NCI-H510A treated with DMSO at 0.1 percent for 48 hours (cell line): ENCODE results near the gene BRD3OS.

Experiments
- DNase-seq: peaks from one replicate; lab custom pipeline; 2025; lab: John Stamatoyannopoulos, UW

BRD3OS gene

DNA sequence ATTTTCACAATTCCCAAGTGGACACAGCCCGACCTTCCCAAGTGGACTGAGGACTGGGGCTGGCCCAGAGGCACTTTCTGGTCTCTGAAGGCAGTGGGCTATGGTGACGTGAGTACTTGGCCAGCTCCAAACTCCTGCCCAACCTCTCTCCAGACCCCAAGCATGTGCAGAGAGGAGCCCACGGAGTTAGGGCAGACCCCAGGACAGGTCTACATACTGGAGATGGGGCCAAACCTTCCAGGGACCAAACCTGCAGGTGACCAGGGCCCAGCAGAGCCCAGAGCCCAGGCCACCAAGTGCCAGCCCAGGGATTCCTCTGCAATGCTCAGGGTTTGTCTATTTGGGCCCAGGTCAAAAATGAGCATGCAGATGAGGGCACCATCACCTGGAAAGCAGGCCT, 27.2 kb downstream of the BRD3OS start:
- DNase-seq, result no peak

DNA sequence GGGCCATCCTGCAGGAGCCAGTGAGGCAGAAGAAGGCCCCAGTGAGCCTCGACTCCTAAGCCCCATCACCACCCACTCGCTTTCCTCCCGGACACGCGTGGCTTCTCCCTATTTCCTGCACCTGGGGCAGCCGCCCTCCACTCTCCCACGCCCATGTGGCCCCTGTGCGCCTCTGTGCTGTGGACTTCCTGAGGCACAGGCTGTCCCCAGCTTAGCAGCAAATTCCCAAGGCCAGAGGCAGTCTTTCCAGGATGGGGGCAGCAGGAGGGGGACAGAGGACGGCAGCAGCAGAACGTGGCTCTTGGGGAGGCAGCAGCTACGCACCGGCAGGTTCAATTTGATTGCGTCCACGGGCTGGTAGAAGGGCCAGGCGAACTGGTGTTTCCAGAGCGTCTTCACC, 27.7 kb downstream of the BRD3OS start:
- DNase-seq, result no peak

DNA sequence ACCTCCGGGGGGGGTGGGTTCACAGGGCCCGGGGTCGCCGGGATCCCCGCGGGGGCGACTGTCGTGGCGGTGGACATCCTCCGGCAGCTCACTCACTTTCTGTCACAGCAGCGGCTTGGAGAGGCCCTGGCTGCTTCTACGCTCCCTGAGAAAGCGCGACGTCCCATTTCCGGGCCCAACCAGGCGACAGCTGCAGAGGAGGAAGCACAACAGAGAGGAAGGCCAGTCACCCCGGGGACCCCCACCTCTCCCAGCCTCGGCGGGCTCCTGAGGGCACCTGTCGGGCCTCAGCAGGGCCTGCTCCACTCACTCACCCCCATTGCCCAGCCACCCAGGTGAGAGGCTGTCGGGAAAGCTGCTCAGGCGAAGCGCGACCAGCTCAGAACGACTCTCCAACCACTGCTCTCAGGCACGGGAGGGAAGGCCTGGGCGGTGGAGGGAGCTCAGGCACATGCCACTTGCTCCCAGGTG, 28.2 kb downstream of the BRD3OS start:
- DNase-seq, result no peak

DNA sequence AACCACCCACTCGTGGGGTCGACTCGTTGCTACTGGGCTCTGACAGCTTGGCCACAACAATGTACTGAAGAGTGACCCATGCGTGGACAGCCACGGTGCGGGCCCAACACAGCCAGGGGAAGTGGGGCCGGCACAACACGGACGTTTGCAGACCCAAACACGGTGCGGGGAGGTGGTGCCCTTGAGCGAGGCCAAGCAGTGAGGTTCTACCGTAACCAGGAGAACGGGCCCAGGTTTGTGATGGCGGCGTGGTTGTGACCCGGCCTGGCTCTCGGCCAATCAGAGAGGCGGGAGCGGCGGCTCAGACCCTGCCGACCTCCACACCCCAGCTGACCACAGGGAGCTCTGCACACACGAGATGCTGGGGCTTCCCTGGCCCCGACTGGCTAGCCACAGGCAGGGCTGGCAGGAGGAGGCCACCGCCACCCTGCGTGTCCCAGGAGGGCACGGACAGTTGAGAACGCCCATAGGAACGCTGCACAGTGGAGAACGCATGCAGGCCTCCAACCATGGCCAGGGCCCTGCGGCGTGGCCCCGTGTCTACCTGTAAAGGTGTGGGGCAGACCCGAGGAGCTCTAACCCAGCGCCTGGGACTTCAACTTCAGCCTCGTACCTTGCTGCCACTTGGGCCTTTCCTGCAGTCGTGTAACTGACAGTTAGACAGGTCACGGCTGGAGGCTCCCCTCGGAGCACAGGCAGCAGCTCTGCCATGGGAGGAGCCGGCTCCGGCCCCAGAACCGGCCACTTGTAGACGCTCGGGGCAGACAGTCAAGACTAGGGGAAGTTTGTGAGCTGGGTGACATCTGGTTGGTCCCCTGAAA, 28.9 kb downstream of the BRD3OS start:
- no peak for DNase-seq

DNA sequence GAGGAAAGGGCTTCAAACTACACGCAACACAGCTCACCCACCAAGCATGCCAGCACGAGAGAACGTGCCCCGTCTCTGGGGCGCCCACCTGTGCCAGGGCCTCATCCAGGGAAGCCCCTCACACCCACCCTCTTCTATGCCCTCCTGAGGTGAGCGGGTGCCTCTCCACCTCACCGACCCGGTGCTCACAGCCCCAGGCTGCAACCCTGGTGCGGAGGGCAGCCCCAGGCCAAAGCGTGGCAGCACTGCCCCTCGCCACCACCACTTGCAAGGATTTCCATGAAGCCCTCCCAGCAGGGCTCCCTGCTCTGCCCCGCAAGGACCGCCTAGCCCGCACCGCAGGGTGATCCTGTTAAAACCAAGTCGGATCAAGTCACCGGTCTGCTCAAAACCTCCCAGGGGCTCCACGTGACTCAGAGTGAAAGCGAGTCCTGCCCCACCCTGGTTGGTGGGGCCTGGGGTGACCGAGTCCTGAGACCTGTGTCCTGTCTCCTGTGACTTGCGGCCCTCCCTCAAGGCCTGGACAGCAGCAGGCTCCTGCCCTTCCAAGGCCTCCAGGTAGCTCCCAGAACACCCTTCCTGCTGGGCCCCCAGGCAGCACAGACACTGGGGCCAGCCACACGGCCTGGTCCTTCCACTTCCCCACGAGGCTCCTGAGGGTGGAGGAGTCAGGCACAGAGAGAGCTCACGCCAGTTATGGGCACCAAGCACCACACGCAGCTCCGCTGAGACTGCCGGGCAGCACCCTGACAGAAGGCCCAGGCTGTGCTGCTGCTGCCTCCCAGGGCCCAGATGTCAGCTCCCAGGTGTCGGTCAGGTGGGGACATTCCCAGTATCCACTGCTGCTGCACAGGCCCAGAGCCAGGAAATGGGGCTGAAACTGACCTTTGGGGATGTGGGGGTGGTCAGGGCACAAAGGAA, 29.9 kb downstream of the BRD3OS start:
- DNase-seq, result no peak

DNA sequence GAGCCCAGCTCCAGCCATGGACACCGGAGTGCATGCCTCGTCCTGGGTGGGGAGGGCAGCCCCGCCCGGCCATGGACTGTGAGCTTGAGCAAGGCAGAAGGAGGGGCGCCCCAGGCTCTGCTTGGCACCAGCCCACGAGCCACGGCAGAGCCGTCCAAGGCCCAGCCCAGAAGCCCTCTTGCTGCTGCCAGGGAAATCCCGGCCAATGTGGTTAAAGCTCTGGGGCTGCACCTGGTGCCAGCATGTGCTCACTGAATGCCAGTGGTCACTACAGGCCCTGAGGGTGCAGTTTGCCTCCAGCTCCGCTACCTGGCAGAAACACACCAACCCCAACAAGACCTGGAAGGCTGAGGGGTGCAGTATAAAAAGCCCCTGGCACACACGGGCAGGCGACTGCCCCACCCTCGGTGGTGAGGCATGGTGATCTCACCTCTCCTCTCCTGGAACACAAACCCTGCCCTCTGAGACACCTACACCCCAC, 30.7 kb downstream of the BRD3OS start:
- no peak for DNase-seq

DNA sequence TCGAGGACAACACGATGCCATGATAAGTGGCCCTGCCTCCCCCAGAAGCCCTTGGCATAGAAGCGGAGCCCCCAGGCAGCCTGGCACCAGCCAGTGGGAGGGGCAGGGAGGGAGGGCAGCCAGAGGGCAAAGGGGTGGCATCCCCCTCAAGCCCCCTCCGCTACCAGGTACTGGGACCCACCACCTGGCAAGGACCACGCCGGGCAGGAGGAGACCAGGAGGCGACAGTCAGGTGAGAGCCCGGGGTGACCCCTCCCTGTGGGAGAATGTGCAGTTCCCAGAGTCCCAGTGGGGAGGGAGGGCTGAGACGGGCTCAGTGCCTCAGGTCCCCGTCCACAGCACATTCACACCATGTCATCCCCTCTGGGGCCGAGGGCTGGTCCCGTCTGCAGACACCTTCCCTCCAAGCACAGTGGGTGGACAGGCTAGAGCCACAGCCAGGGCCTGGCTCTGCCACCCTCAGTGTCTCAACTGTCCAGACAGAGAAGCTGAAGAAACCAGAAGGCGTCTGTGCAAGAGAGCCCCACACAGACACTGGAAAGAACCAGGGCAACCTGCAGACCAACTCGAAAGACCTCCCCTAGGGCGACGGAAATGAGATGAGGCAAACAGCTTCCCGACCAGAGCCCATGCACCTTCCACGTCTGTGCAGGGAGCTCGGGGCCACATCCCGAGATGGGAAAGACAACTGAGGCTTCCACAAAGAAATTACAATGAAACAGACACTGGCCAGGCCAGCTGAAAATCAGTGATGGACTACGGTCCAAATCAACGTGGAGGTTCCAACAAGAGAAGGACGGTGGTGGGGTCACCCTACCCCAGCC, 31.4 kb downstream of the BRD3OS start:
- DNase-seq, result no peak

DNA sequence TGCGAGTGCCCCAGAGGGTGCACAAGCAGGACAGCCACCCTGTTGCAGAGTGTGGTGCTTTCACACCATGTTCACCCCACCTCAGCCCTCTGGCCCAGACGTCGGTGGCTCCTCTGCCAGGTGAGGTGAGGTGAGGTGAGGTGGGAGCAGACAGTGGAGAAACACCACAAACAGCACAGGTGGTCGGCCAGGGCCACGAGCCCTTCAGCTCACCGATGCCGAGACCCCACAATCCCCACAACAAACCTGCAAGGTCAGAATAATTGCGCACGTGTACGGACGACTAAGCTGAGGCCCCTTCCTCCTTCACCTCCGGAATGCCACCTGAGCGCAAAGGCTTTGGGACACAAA, 32.0 kb downstream of the BRD3OS start:
- DNase-seq, result no peak

DNA sequence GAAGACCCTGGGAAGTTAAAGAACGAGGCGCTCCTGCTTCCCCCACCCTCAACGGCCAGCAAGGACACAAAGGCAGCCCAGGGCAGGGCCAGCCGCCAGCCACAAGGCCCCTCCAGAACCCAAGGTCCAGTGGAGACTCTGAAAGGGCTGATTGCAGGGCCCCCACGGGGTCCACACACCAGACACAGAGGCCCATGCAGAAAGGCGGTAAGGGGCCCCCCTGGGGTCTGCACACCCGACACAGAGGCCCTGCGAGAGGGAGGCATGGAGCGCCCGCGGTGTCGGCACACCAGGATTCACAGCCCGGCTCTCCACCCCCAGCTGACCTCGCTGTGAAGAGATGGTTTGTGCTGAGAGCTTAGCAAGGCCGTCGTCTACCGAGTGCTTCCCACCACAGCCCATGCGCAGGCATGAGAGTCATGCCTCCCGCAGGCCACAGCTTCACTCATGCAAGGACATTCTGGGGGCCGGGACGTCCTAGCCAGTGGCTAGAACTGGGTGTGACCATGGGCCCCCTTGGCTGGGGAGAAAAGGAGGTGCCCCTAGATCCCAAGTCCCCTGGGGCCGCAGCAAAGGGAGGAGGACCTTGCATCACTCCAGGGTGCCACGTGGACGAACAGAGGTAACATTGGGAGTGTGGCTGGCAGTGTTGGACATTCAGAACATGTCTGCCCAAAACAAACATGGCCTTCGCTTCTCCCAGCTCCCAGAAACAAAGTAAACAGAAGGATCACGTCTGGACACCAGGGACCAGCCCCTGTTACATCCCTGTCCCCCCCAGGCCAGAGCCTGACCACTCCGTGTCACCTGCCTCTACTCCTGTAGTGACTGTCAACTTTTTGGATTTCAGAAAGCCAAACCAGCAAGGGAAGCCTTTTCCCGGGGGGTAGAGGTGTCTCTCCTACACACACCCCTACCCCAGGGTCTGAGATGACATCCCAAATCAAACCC, 32.7 kb downstream of the BRD3OS start:
- no peak for DNase-seq

DNA sequence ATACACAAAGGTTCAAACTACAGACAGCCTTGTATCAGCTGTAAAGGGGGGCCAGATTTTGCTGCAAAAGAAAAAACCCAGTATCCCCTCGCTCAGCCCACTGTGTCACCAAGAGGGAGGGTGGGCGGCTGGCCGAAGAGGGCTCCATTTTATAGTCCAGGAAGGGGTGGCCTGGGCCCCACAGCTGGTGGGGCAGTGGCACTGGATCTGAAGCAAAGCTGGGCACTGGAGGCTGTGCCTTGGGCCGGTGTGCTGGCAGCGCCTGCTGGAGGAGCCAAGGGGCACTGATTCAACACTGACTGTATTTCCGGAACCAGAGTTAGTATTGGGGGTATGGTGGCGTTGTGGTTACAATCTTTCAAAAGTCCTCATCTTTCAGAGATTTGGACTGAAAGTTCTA, 33.4 kb downstream of the BRD3OS start:
- DNase-seq, result no peak

DNA sequence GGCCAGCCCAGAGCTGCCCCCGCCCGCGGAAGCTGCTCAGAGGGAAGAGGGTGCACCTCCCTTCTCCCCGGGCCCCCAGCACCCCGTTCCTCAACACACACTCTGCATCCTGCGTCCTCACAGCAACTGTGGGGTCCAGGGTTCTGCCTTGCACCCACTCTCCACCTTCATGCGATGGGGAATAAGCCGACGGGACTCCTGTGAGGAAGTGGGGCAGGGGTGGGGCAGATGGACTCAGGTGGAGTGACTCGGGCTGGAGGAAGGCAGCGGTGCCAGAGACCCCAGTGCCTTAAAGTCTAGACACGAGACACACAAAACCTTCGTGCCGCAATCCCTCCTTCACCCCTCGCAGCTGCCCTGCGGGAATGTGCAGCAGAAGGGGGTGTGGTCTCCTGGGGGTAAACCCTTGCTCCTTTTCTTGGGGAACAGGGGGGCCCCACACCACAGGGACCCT, 33.9 kb downstream of the BRD3OS start:
- no peak for DNase-seq

DNA sequence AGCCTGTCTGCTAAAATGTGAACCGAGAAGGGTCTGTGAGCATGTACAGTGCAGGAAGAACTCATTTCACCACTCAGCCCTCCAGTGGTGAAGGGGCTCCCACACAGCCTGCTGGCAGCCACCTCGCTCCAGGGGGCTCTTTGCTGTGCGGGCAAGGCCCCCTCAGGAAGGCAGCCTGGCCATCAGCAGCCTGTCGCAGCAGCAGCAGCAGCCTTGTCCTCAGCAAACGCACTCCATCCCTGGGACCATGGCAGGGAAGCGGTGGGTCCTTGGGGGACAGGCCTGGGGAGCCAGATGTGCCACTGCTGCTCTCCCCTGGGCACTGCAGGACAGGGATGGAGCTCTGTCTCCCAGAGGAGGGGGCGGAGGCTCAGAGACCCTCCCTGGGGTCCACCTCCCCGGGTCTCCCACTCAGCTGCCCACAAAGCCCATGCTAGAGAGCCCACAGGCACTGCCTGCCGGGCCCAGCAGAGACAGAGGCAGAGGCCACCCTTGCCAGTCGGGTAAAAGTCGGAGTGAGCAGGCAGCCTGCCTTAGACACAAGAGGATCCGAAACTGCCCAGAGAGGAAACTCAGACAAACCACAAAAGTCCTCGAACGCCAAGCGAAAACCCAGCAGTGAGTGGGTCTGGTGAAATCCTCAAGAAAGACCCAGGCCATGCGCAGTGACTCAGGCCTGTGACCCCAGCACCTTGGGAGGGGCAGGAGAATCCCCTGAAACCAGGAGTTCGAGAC, 34.5 kb downstream of the BRD3OS start:
- no peak for DNase-seq

DNA sequence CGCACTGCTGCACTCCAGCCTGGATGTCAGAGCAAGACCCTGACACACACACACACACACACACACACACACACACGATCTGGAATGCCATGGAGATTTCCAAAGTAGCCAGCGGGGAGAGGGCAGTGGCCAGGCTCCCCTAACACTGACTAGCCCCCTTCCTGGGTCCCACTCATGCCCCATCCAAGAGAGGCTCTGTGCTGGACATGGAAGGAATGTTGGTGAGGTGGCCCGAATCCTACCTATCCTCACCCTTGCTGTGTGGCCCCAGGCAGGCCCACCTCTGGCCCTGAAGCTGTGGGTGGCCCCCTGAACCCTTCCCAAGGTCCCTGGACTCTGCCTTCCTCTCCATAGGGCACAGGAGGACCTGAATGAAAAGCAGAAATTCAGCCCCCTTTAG, 35.3 kb downstream of the BRD3OS start:
- DNase-seq, result no peak

DNA sequence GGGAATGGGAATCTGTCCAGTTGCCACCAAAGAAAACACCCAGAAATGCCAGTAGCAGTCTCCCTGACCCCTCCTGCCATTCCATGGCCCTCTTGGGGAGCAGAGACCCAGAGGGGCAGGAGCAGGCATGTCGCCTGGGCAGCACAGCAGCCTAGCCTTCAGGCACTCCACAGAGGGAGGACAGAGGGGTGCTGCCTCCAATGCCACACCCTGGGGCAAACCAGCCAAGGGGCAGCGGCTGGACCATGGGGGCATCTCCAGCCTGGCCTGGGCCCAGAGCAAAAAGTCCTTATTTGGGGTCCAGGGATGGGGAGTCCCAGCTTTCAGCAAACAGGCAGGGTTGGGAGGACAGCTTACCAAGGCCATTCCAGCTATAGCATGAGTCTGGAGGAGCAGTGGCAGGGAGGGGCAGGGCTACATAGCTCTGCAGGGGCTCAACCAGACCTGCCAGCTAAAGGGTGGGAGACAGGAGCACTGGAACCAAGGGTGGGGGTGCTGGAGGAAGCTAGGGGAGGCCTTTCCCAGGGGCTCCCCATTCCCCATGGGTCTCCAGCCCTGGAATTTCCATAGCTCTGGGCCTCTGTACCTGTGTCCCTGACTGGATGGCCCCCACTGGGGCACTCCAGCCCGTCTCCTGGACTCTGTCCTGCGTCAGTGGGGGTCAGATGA, 35.9 kb downstream of the BRD3OS start:
- DNase-seq, result no peak

DNA sequence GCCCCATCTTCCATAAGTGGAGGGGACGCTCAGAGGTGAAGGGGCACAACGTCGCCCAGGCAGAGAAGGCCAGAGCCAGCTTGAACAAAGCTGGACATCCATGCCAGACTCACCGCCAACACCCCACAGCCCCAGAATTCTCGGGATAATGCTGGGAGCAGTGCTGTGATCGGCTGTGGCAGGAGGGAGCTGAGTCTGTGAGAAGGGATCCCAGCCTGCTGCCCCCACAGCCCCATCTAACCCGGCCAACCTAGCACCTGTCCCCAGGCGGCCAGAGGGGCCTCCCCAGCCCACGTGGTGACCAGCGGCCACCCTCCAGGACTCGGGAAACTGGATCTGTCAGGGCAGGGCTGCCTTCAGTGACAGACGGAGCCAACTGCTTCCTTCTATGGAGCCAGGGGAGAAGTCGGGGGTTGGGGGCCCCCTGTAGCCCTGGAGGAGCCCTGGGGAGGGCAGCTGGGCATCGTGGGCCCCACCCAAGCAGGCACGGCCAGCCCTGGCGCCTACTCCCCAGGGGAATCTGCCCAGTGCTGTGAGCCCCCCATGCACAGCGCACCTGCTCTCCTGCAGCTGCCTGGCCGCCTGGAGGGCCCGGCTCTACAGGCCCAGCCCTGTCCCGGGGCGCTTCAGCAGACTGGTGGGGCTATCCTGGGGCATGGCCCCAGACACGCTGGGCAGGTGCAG, 36.5 kb downstream of the BRD3OS start:
- DNase-seq, result no peak

DNA sequence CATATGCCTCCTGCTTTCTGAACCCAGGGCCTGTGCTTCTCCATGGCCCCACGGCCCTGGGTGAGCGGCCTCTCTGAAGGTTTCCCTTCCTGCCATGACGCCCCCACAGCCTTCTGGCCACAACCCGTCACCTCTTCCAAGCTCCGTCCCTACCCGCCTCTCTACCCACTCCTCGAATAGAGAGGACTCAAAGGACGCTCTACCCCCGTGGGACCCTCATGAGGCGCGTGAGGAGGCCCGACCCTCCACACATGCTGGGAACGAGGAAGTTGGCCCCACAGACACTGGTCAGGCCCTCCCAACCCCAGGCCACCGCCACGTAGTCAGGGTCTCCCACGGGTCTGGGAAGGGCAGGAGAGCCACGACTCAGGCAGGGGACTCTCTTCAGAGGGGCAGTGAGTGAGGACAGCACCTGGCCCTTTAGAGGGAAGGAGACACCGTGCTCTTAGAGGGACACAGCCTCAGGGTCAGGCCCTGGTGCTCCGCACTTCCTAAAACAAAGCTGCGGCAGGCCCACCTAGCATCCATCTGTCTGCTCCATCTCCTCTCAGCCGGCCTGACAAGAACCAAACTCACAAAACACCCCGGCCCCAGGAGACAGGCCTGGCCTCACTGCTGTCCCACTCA, 37.3 kb downstream of the BRD3OS start:
- DNase-seq, result no peak

DNA sequence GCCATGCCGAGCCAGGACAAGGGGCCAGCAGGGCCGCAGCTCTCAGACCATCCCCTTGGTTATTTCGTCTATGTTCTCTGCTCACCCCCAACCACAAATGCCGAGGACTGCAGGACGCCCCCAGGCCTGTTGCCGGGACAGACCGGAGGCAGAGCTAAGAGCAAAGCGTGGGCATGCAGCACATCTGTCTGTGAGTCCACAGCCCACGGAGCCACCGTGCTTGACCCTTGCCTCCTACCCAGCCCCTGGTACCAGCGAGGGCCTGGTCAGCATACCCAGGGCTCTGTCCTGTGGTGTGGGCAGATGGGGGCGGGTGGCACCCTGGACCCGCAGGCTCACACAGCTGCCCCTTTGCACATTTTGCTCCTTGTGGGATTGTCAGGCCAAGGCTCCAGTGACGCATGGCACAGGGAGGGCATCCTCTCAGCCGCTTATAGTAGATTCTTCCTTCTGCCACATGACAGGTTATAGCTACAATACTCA, 37.8 kb downstream of the BRD3OS start:
- DNase-seq, result no peak
